Tongue (tissue), 2 donors: ENCODE data around the gene CSN1S1. TPM values are rescaled to one million over a fixed set of nuclear protein-coding genes. Genes with fewer than 3 reads are reported as not detected.
"Not testable (repeated sequence)": the region's sequence is repeated elsewhere in the genome, so short reads cannot be mapped to it uniquely, and the experiment has no call there.

Experiments used
- DNase-seq: peaks from one replicate; pipeline ENCODE4 v3.0.0-alpha.2; 2015
- total RNA-seq: library from RNA; depleted of rRNA; stranded (reverse); fragments of >200 nt; gene quantifications from one replicate; pipeline ENCODE4 v1.2.3, GENCODE V29; 2014

Gene CSN1S1, protein sequence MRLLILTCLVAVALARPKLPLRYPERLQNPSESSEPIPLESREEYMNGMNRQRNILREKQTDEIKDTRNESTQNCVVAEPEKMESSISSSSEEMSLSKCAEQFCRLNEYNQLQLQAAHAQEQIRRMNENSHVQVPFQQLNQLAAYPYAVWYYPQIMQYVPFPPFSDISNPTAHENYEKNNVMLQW
- total RNA-seq = not detected

- no peak for DNase-seq
These were observed at the start of gene CSN1S1 for GRCh38 chr4:69930768-69931167. Gene CSN1S1, plus strand, starts transcription at chr4:69931068. Its CDS starts 1,488 bp downstream, at chr4:69932556.

DNA sequence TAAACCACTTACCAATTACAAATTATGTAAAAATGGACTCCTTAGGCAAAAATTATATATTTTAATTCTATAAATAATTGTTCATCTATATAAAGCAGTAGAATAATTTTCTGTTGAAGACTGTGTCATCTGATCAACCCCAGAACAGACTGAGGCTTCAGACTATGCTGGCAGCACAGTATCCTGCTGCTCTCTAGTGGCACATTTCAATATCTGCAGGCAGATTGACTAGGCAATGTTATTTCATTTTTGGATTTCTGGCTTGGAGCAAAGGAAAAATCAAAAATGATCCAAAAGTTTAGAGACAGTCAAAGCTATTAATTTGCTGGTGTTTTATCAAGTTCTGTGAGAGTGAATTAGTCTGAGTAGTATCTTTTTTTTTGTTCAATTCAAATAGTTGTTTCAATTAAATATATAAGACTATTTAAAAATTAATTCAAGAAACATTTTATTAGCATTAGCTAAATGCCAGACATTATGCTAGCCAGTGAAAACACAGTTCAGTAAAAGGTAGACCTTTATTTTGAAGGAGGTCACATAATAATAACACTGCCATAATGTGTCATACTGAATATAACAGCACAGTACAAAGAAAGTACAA is 49.6 kb upstream of the CSN1S1 start:
- peak; percentile 72 for DNase-seq

- no peak for DNase-seq
These were observed 48.7 kb upstream of the CSN1S1 start for GRCh38 chr4:69882150-69882549.

- no peak for DNase-seq
These were observed 42.5 kb upstream of the CSN1S1 start for GRCh38 chr4:69888336-69888735.

GRCh38 chr4:69894186-69894585 is 36.7 kb upstream of the CSN1S1 start:
- DNase-seq = no peak

GRCh38 chr4:69894721-69895120 is 36.1 kb upstream of the CSN1S1 start:
- DNase-seq = no peak

GRCh38 chr4:69896530-69897116 is 34.2 kb upstream of the CSN1S1 start:
- peak; percentile 12 for DNase-seq

GRCh38 chr4:69907151-69907550 is 23.7 kb upstream of the CSN1S1 start:
- DNase-seq = no peak

GRCh38 chr4:69909195-69909594 is 21.7 kb upstream of the CSN1S1 start:
- no peak for DNase-seq

DNA sequence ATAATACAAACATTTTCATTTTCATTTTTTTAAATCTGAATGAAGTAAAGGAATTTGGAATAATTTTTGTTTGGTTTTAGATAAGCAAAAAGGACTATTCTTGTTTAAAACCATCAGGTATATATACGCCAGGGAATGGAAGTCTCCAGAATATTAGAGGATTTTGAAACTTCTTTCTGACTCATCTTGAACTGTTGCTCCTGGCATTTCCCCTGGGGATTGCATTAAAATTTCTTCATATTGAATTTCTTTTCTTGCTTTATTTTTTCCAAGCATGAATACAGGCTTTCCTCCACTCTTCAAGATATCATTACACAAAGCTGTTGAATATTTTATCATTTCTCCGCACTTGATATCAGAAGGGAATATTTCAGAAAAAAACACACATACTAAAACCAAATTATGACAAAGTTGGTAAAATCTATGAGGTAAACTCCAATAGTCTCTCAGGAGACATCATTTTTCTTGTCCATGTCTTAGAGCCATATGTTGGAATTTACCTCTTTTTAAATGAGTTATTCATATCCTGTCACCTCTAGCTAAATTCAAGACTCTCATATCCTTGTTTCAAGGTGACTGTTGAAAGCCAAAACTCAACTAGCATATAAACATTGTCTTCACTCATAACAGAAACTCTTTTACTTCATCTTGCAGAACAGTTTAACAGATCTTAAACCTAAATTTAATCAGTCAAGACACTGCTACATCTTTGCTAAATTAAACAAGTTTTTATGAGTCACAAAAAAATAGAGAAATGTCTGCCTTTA is 20.7 kb upstream of the CSN1S1 start:
- no peak for DNase-seq

DNA sequence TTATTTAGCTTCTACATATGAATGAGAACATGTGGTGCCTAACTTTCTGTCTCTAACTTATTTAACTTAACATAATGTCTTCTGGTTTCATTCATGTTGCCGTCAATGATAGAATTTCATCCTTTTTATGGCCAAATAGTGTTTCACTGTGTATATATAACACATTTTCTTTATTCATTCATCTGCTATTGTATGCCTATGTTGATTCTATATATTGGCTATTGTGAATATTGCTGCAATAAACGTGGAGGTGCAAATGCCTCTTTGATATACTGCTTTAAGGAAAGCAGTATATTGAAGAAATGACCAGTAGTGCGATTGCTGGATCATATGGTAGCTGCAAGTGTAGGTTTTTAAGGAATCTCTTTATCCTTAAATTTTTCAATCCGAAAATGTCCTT is 10.0 kb upstream of the CSN1S1 start:
- no peak for DNase-seq

GRCh38 chr4:69923782-69924410 is 7.0 kb upstream of the CSN1S1 start:
- DNase-seq = not testable (repeated sequence)

- no peak for DNase-seq
These were observed 3.3 kb downstream of the CSN1S1 start for GRCh38 chr4:69934150-69934549.

- no peak for DNase-seq
These were observed 5.7 kb downstream of the CSN1S1 start for GRCh38 chr4:69936566-69936965.

DNA sequence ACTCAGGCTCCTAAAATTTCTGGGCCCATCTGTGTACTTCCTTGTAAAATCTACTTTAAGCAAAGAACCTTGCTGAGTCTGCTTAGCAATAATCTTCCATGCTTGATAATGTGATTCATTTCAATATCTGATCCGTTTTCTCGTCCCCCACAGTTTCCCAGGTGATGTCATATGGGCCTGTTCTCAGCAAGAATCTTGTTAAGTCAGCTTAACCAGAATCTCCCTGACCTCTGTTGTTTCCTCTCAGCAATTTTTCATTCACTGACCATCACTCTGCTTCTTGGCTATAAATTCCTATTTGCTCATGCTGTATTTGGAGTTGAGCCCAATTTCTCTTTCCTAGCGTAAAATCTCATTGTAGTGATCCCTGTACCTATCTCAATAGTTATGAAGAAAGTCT is 20.7 kb downstream of the CSN1S1 start:
- DNase-seq = no peak

DNA sequence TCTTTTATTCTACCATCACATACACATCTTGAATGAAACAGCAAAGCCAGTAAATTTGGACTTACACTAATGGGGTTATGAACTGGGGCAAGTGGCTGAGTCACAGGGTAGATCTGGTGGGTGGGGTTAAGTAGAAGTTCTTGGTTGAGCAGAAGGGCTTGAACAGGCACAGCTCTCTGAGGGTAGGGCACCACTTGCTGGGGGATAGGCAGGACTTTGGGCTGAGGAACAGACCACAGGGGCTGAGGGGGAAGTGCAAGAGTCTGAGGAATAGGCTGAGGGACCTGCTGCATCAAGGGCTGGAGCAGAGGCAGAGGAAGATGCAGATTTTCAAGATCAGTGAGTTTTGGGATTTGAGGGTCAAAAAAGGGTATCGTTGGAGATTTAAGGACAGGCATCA is 26.3 kb downstream of the CSN1S1 start:
- DNase-seq = no peak

DNA sequence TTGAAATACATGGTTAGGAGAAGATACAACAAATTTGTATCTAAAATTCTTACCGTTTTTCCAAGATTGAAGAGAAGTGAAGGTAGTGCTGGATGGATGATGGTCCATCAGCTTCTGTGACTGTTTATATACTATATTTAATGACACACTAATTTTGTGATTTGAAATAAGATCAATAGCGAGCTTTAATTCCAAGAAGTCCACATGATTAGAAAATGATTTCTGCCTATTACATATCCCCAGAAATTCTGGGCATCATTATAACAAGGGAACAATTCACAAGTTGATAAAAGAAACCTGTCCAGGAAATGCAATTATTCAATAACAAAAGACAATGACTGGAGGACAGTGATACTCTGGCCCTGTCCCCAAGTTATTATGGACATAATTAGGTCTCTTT is 34.8 kb downstream of the CSN1S1 start, which contains the start of gene CSN2:
Gene CSN2, minus strand, starts transcription at position 101 of the 400 bp plus-strand sequence. CDS start 4,733 bp downstream, outside the sequence.
- no peak for DNase-seq

GRCh38 chr4:69970071-69970470 is 39.2 kb downstream of the CSN1S1 start:
- no peak for DNase-seq

GRCh38 chr4:69974631-69975030 is 43.8 kb downstream of the CSN1S1 start:
- peak; percentile 20 for DNase-seq

GRCh38 chr4:69977582-69977981 is 46.7 kb downstream of the CSN1S1 start:
- DNase-seq = no peak

- peak; percentile 79 for DNase-seq
These were observed 53.2 kb downstream of the CSN1S1 start for GRCh38 chr4:69984030-69984443.

- DNase-seq = no peak
These were observed 55.8 kb downstream of the CSN1S1 start for GRCh38 chr4:69986663-69987062.

DNA sequence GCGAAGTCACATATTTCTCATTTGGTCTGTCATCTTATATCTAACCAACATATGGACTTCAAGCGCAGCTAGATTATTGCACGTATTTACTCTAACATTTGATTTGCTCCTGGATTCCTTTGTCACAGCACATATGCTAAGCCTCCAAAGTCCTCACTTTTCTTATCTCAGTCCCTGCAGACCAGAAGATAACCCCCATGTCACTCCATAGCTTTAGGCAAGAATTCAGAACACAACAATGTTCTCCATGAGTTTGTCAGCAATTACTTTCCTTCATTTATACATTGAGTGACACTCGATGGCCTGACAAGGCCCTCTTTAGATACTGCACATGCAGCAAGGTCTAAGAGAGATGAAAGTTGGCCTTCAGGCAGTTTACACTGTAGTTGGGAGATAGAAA is 60.1 kb downstream of the CSN1S1 start:
- no peak for DNase-seq
